Adrenal gland (tissue), 5 donors: ENCODE results near the gene SGIP1.

Experiments used
- POLR2A ChIP-seq, 2 donors: fragments of 450-650 bp; IDR thresholded peaks; one replicate each; pipeline ENCODE4 v1.6.1; 2017; ENCODE audit warnings: antibody characterized with exemption in 2 of 2, mild to moderate bottlenecking in 2 of 2, moderate library complexity in 1 of 2
- TF ChIP-seq, protein P1 (sequence below), 6 experiments: fragments of 450-650 bp in 4 of 6; fragments of 200-600 bp in 2 of 6; sonication (generic) in 1 of 6; IDR thresholded peaks; 1 replicate in 5 of 6; 2 replicates in 1 of 6; pipeline versions ENCODE4 v1.5.1 to v1.8.0; 2016 to 2021; ENCODE audit warnings: antibody characterized with exemption in 6 of 6, mild to moderate bottlenecking in 2 of 6, moderate library complexity in 1 of 6
- donor health status: DM: no; HTN: no; CAD: no.

DNA sequence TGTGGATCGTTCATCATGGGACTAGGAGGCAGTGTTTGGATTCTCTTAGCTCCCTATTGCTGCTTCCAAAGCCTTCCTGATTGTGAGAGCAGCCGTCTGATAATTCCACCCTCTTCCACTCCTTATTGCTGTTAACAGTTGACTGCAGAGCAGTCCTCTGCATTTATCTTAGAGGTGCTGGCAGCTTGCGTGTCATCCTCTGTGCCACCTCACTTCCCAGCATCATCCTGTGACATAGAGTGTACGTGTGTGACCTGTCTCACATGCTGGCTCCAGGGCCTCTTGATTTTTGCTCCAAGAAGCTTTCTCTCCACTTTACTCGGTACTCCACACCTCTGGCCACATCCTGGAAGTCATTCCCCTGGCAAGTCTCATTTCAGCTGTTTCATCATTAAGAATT, 165.3 kb downstream of the SGIP1 start:
- TF ChIP-seq, protein P1, sequence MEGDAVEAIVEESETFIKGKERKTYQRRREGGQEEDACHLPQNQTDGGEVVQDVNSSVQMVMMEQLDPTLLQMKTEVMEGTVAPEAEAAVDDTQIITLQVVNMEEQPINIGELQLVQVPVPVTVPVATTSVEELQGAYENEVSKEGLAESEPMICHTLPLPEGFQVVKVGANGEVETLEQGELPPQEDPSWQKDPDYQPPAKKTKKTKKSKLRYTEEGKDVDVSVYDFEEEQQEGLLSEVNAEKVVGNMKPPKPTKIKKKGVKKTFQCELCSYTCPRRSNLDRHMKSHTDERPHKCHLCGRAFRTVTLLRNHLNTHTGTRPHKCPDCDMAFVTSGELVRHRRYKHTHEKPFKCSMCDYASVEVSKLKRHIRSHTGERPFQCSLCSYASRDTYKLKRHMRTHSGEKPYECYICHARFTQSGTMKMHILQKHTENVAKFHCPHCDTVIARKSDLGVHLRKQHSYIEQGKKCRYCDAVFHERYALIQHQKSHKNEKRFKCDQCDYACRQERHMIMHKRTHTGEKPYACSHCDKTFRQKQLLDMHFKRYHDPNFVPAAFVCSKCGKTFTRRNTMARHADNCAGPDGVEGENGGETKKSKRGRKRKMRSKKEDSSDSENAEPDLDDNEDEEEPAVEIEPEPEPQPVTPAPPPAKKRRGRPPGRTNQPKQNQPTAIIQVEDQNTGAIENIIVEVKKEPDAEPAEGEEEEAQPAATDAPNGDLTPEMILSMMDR (IDR thresholded peaks at IDR 0.05): no peak
- no peak for TF ChIP-seq POLR2A (IDR thresholded peaks at IDR 0.05)
